BJ (cell line): ENCODE measurements around the gene METAP1. TPM values are rescaled to one million over a fixed set of nuclear protein-coding genes. Genes with fewer than 3 reads are reported as not detected.
A peak's percentile ranks its signal among the peaks of the same experiment; 100 is the strongest.

Source experiments
- CTCF ChIA-PET: fragments of 350-600 bp; formaldehyde crosslinking; extraction: SDS; loops from one replicate; lab custom pipeline; 2021; ENCODE audit warnings: antibody characterized with exemption, inconsistent platforms; lab: Yijun Ruan, JAX
- POLR2A ChIA-PET: fragments of 300-600 bp; sonication (Branson Sonifier 250); formaldehyde crosslinking; extraction: SDS; loops from one replicate; lab custom pipeline; 2021; ENCODE audit warnings: antibody characterized with exemption; lab: Charles Lee
- DNase-seq: peaks from one replicate; pipeline ENCODE4 v3.0.0-alpha.2; 2011; ENCODE audit warnings: low read depth
- H3K27me3 ChIP-seq: 2 replicates; pipeline ENCODE4 v1.6.0; 2011; ENCODE audit warnings: low read length; ENCODE audit not compliant: control insufficient read depth, insufficient read depth
- H3K36me3 ChIP-seq: 2 replicates; pipeline ENCODE4 v1.5.1; 2011; ENCODE audit warnings: low read length; ENCODE audit not compliant: control insufficient read depth, insufficient read depth
- H3K4me3 ChIP-seq: 2 replicates; pipeline ENCODE4 v1.5.1; 2011; ENCODE audit warnings: low read depth, mild to moderate bottlenecking, control low read depth, low read length
- CTCF ChIP-seq: IDR thresholded peaks from 2 replicates; pipeline ENCODE4 v1.5.1; 2011; ENCODE audit warnings: low read depth, mild to moderate bottlenecking, control low read depth, inconsistent platforms, low read length, moderate library complexity; ENCODE audit not compliant: insufficient read depth
- polyA plus RNA-seq: library from polyadenylated mRNA; depleted of rRNA; stranded (reverse); fragments of >200 nt; gene quantifications from 2 replicates; pipeline ENCODE4 v1.2.3, GENCODE V29; 2011

Gene METAP1
- polyA plus RNA-seq, 1 experiment = 50.2 TPM

- H3K36me3 ChIP-seq = no peaks in the 10 kb centered on the region
- ChIA-PET CTCF (interaction anchor here (0.6 to 1.4 kb wide), 3 partner anchors 30 to 31 kb away, joined by 3 read pairs; partner anchors contain the start of gene METAP1), POLR2A (no interaction called here)
- no peak overlapping the region for H3K4me3 ChIP-seq
- no peaks in the 10 kb centered on the region for H3K27me3 ChIP-seq
- no peak for DNase-seq
- TF ChIP-seq CTCF = no peak
Measured at GRCh38 chr4:99025506-99025905, 30.0 kb downstream of the METAP1 start.

DNA sequence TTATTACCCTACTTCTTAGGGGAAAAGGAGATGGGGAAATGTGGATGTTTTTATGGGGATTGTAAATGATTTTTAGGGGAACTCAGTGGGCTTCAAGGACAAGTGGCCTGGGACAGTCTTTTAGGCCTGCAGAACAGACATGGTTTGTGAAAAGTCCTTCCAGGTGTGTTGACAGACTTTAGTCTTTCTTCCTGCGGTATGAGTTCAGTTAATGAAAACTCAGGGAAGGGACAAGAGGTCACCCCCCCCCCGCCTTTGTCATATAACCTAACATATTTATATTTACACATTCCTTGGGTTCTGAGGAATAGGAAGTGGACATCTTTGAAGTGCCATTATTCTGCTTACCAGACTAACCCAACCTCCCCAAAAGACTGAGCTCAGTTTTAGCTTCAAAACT is 31.8 kb downstream of the METAP1 start:
- H3K27me3 ChIP-seq = no peaks in the 10 kb centered on the region
- no peaks in the 10 kb centered on the region for H3K36me3 ChIP-seq
- DNase-seq = no peak
- POLR2A ChIA-PET = no interaction called here
- CTCF ChIA-PET = no interaction called here
- no peak for TF ChIP-seq CTCF
- H3K4me3 ChIP-seq = no peak overlapping the region

DNA sequence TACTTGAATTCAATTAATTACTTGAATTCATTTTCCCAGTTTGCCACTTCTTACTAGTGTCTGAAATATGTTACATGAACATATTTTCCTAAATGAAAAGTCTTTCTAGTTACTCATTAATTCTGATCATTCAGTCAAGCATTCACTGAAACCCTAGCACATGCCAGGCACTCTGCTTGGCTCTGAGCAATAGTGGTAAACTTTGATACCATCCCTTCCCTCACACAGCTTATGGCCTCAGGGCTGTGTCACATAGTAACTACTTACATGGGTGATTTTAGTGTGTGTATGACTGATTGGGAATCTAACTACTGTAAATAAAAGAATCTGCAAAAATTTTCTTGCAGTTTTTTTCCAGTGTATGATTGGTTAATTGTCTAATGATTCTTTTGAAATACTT is 32.7 kb downstream of the METAP1 start:
- POLR2A ChIA-PET = no interaction called here
- no peaks in the 10 kb centered on the region for H3K36me3 ChIP-seq
- no peak for TF ChIP-seq CTCF
- CTCF ChIA-PET = no interaction called here
- no peak overlapping the region for H3K4me3 ChIP-seq
- DNase-seq = peak; percentile 4
- no peaks in the 10 kb centered on the region for H3K27me3 ChIP-seq

DNA sequence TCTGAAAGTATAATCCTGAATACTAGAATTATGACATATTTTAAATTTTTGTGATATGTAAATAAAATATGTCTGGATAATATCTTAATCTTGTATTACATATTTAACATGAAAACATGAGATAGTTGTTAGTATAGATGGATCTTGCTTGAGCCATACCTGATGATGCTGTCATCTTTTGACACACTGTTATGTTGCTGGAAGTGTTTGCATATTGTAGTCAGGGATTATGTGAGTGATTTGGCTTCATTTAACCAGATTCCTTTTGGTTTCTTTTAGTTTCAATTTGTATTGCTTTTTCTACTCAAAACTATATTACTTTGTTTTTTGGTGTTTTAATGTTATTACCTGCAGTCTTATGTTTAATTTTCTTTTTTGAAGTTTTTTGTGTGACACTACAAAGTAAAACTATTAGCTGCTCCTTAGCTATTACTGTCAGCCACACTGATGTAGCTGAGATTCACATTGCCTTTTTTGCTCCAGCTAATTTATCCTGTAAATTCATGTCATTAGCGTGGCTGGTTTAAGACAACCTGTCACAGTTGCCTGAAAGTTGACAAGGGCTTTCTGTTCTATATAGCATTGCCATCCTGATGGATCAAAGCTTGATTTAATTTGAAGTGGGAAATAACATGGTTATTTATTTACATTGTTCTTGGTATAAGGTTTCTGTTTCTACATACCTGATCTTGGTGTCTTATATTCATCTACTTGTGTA is 33.7 kb downstream of the METAP1 start:
- CTCF ChIA-PET = interaction anchor here (1.0 kb wide), 1 partner anchor 34 kb away, joined by 3 read pairs; the partner anchor contains the start of gene METAP1

DNA sequence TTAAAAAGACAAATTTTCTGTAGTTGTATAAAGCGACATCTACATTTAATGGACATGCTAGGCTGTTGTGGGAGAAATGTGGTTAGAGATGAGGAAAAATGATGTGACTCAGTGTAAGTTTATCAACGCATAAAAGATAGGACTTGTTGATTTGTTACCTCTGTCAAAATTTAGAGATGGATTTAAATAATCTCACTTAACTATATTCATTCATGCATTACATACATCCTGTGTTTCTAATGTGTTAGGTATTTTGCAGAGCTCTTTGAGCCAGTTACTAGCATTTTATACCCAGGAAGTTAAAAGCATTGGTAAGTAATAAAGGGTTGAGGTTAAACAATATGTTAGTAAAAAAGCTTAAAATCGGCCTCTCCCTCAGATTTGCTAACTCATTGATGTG is 34.3 kb downstream of the METAP1 start:
- CTCF ChIA-PET = interaction anchor here (1.0 kb wide), 1 partner anchor 34 kb away, joined by 3 read pairs; the partner anchor contains the start of gene METAP1
- H3K36me3 ChIP-seq = no peaks in the 10 kb centered on the region
- POLR2A ChIA-PET = no interaction called here
- H3K27me3 ChIP-seq = no peaks in the 10 kb centered on the region
- DNase-seq = no peak
- TF ChIP-seq CTCF = no peak
- H3K4me3 ChIP-seq = no peak overlapping the region

More for the DNA sequence above, 33.7 kb downstream of the METAP1 start:
- H3K4me3 ChIP-seq = no peak overlapping the region
- POLR2A ChIA-PET = no interaction called here
- no peaks in the 10 kb centered on the region for H3K36me3 ChIP-seq
- TF ChIP-seq CTCF = no peak
- no peak for DNase-seq
- no peaks in the 10 kb centered on the region for H3K27me3 ChIP-seq
